Cardiac muscle cell (in vitro differentiated cells and primary cell): ENCODE measurements around the gene CNMD. TPM values are rescaled to one million over a fixed set of nuclear protein-coding genes. Genes with fewer than 3 reads are reported as not detected.

ENCODE experiments used
- DNase-seq, 2 donors: peaks; one replicate each; pipeline versions ENCODE4 v3.0.0 to v3.0.0-alpha.2; 2010 to 2017; ENCODE audit warnings: low read depth in 1 of 2, low spot score in 1 of 2
- H3K27ac ChIP-seq: fragments of 200-600 bp; sonication (generic); 2 replicates; pipeline ENCODE4 v1.5.1; 2016
- H3K27me3 ChIP-seq: fragments of 200-600 bp; sonication (generic); 2 replicates; pipeline ENCODE4 v1.6.0; 2016; ENCODE audit warnings: control low read depth
- H3K36me3 ChIP-seq: fragments of 200-600 bp; sonication (generic); 2 replicates; pipeline ENCODE4 v1.5.1; 2016; ENCODE audit warnings: control low read depth
- H3K4me1 ChIP-seq: fragments of 200-600 bp; sonication (generic); 2 replicates; pipeline ENCODE4 v1.8.1; 2017; ENCODE audit warnings: low read depth, mild to moderate bottlenecking, mixed run types
- H3K4me3 ChIP-seq: fragments of 200-600 bp; sonication (generic); 2 replicates; pipeline ENCODE4 v1.5.1; 2016; ENCODE audit warnings: mild to moderate bottlenecking
- H3K9me3 ChIP-seq: fragments of 200-600 bp; sonication (generic); 2 replicates; pipeline ENCODE4 v1.5.1; 2017; ENCODE audit warnings: low read depth, mild to moderate bottlenecking, control low read depth
- polyA plus RNA-seq: library from polyadenylated mRNA; unstranded; fragments of >200 nt; fragmentation: Nextera tagmentation; extraction: Ambion mirVana; gene quantifications from 2 replicates; pipeline ENCODE4 v1.2.1, GENCODE V29; 2016
- total RNA-seq: library from RNA; depleted of rRNA; stranded (reverse); fragments of >200 nt; gene quantifications from 2 replicates; pipeline ENCODE4 v1.2.3, GENCODE V29; 2016
- TF ChIP-seq, protein P1 (sequence below): IDR thresholded peaks from 2 replicates; pipeline ENCODE4 v1.5.1; 2012; ENCODE audit warnings: low read depth, mild to moderate bottlenecking, low read length

Gene CNMD
- total and polyA plus RNA-seq, 2 experiments from 2014 or later, result 0.15 to 0.16 TPM

DNA sequence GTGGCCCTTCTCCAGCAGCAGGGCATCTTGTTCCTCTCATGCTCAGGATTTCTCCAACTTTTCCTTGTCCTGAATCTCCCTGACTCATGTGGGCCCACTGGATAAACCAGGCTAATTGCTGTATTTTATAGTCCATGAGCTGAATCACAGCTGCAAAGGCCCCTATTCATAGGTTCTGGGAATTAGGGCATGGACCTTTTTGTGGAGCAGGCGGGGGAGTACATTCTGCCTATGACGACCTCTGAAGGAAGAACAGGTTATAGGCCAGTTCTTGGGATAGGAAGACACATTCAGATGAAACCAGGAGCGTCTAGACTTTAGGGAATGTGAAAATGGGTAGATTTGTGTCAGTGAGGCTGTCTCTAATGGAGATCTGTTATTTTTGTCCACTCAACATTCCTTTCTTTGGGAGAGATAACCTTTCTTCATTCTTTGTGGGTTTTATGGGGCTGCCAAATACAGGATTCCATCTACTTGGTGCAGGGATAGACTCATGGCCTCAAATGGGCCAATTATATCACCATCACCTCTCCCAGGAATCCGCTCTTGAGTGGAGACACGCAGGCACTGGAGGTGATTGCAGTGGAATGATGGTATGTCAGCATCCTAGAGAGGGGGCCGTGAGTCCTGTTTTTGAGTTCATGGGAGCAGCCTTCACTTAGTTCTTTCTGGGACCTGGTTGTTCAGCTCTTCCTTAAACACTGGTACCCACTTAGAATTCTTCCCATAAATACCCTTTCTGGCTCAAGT, 45.1 kb upstream of the CNMD start:
- Histone ChIP-seq H3K4me1 (no peaks in the 10 kb centered on the region), H3K4me3 (no peak overlapping the region), H3K36me3 (no peaks in the 10 kb centered on the region), H3K27ac (no peak overlapping the region), H3K27me3 (no peaks in the 10 kb centered on the region), H3K9me3 (no peaks in the 10 kb centered on the region)
- no peak for DNase-seq
- TF ChIP-seq, protein P1, sequence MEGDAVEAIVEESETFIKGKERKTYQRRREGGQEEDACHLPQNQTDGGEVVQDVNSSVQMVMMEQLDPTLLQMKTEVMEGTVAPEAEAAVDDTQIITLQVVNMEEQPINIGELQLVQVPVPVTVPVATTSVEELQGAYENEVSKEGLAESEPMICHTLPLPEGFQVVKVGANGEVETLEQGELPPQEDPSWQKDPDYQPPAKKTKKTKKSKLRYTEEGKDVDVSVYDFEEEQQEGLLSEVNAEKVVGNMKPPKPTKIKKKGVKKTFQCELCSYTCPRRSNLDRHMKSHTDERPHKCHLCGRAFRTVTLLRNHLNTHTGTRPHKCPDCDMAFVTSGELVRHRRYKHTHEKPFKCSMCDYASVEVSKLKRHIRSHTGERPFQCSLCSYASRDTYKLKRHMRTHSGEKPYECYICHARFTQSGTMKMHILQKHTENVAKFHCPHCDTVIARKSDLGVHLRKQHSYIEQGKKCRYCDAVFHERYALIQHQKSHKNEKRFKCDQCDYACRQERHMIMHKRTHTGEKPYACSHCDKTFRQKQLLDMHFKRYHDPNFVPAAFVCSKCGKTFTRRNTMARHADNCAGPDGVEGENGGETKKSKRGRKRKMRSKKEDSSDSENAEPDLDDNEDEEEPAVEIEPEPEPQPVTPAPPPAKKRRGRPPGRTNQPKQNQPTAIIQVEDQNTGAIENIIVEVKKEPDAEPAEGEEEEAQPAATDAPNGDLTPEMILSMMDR, result no peak

DNA sequence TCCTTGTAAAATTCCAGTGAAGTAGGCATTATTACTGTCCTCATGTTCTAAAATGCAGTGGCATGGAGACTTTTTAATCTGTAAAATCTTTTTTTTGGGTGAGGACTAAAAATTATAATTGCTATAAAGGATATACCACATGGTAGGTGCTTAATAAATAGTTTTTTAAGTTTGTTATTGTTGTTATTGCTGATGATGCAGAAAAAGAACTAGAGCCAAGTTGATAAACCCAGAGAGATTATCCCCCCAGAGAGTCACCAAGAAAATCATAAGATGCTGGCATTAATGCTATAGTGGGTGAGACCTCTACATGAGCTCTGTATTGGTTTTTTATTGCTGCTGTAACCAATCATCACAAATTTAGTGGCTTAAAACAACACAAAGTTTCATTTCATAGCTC, 44.3 kb upstream of the CNMD start:
- Histone ChIP-seq H3K27me3 (no peaks in the 10 kb centered on the region), H3K9me3 (no peaks in the 10 kb centered on the region), H3K4me1 (no peaks in the 10 kb centered on the region), H3K27ac (no peak overlapping the region), H3K36me3 (no peaks in the 10 kb centered on the region), H3K4me3 (no peak overlapping the region)
- no peak for DNase-seq
- TF ChIP-seq, protein P1, result no peak

DNA sequence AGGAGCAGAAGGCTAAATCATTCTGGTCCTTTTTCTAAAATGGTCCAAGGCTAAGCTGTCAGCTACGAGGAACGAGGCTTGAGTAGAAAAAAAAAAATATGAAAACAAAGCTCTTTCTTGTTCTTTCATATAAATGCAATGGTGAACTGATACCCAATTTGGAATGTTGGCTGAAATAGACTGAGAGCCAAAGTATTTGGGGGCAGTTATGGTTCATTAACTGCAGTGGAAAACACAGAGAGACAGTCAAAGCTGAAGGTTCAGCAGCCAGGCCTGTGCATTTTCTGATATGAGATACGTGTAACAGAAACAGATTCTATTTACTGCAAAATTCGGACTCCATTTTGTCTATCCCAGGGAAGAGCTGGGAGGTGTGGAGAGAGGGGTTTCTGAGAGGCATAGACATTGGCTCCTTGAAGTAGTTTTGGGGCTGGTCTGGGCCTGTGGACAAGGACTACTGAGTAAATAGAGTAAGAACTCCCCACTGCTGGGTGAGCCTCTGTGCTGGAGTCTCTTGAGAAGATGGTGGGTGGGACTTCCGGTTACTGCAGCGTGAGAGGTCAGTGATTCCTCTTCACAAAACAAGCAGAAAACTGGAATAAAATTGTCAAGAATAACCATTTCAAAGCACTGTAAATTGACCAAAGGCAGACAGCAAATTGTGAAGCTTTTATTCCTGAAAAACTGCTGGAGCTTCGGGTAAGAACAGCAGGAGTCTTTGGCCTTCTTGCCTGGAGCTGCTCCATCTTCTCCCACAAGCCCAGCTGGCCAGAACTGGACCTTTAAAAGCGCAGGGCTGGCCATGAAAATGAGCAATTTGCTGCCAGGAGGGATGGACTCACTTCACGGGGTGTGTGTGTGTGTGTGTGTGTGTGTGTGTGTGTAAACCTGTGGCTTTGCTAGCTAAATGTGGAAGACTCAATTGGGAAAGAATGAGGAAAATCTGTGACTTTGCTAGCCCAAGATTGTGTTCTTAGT, 43.1 kb upstream of the CNMD start:
- Histone ChIP-seq H3K36me3 (no peaks in the 10 kb centered on the region), H3K27ac (no peak overlapping the region), H3K4me3 (no peak overlapping the region), H3K27me3 (no peaks in the 10 kb centered on the region), H3K9me3 (no peaks in the 10 kb centered on the region), H3K4me1 (no peaks in the 10 kb centered on the region)
- TF ChIP-seq, protein P1, result no peak
- DNase-seq, result no peak

DNA sequence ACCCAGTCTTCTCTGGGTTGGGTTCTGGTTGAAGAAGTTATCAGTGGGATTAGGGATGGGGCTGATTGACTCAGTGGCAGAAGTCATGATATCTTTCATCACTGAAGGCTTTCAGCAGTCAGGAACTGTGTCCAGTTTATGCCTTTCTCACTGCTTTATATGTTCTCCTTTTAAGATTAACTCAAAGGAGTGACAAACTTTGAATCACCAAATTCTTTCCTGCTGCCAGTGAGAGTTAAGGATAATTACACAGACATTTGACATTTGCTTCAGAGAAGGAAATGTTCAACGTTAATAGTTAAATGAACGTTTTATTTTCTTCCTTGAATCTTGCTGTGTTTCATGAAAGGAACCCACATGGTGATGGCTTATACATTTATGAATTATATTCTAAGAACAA, 41.0 kb upstream of the CNMD start:
- no peak overlapping the region for H3K27ac ChIP-seq
- H3K4me1 ChIP-seq, result no peaks in the 10 kb centered on the region
- no peaks in the 10 kb centered on the region for H3K27me3 ChIP-seq
- H3K9me3 ChIP-seq, result no peaks in the 10 kb centered on the region
- H3K36me3 ChIP-seq, result no peaks in the 10 kb centered on the region
- TF ChIP-seq, protein P1, result no peak
- no peak for DNase-seq
- no peak overlapping the region for H3K4me3 ChIP-seq

DNA sequence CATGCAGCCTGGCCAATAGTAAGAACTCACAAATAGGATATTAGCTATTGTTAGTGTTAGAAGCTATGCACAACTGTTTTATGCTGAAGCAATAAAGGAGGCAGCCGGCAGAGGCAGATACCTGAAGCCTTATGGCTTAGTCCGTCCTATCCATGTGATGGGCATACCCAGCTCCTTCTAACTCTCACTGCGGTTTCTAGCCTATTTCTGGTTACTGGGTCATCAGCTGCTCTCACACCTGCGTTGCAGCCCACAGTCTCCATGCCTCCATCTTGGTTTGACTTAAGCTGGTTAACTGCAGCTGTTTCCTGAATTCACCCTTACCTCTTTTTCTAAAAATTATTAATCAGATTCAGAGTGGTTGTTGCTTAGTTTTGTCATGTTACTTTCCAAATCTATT, 40.5 kb upstream of the CNMD start:
- Histone ChIP-seq H3K4me3 (no peak overlapping the region), H3K36me3 (no peaks in the 10 kb centered on the region), H3K9me3 (no peaks in the 10 kb centered on the region), H3K27me3 (no peaks in the 10 kb centered on the region), H3K27ac (no peak overlapping the region), H3K4me1 (no peaks in the 10 kb centered on the region)
- no peak for DNase-seq
- TF ChIP-seq, protein P1, result no peak
